GM18498 (cell line): ENCODE results near the gene FITM2.
"Not testable (repeated sequence)": the region's sequence is repeated elsewhere in the genome, so short reads cannot be mapped to it uniquely, and the experiment has no call there.

ENCODE experiments used
- ATAC-seq: cut with Tn5 transposase; IDR thresholded peaks from one replicate; pipeline ENCODE4 v1.9.1; 2021; ENCODE audit warnings: mild to moderate bottlenecking, moderate library complexity; ENCODE audit not compliant: unreplicated experiment

The FITM2 gene

GRCh38 chr20:44310664-44311639 lies at the start of gene FITM2:
Gene FITM2, minus strand, starts transcription at chr20:44311202. Its CDS starts 54 bp downstream, at chr20:44311148.
- ATAC-seq = peak; percentile 94

GRCh38 chr20:44360221-44360620 lies 49.2 kb upstream of the FITM2 start:
- no peak for ATAC-seq

GRCh38 chr20:44358776-44359175 lies 47.8 kb upstream of the FITM2 start:
- no peak for ATAC-seq

GRCh38 chr20:44357555-44358125 lies 46.6 kb upstream of the FITM2 start:
- ATAC-seq = no peak

- ATAC-seq = no peak
These were observed 46.0 kb upstream of the FITM2 start for GRCh38 chr20:44357020-44357419.

- no peak for ATAC-seq
These were observed 45.3 kb upstream of the FITM2 start for GRCh38 chr20:44356353-44356723.

- no peak for ATAC-seq
These were observed 44.7 kb upstream of the FITM2 start, which contains the start of gene HNF4A for GRCh38 chr20:44355498-44356352. Gene HNF4A, plus strand, starts transcription at chr20:44355699. Its CDS starts 106 bp downstream, at chr20:44355805.

- ATAC-seq = no peak
These were observed 44.0 kb upstream of the FITM2 start for GRCh38 chr20:44354979-44355497.

- ATAC-seq = no peak
These were observed 39.6 kb upstream of the FITM2 start for GRCh38 chr20:44350567-44350966.

GRCh38 chr20:44349349-44349748 lies 38.3 kb upstream of the FITM2 start:
- no peak for ATAC-seq

- no peak for ATAC-seq
These were observed 37.2 kb upstream of the FITM2 start for GRCh38 chr20:44348168-44348659.

- not testable (repeated sequence) for ATAC-seq
These were observed 34.9 kb upstream of the FITM2 start for GRCh38 chr20:44345941-44346340.

- ATAC-seq = no peak
These were observed 34.1 kb upstream of the FITM2 start for GRCh38 chr20:44345147-44345546.

- ATAC-seq = no peak
These were observed 33.7 kb upstream of the FITM2 start for GRCh38 chr20:44344723-44345122.

GRCh38 chr20:44343162-44343675 lies 32.2 kb upstream of the FITM2 start:
- ATAC-seq = no peak

GRCh38 chr20:44342248-44342647 lies 31.2 kb upstream of the FITM2 start:
- no peak for ATAC-seq

GRCh38 chr20:44336725-44337380 lies 25.9 kb upstream of the FITM2 start, which contains the start of gene R3HDML:
Gene R3HDML, plus strand, starts transcription at chr20:44337043. Its CDS starts 115 bp downstream, at chr20:44337158.
- ATAC-seq = no peak

- no peak for ATAC-seq
These were observed 25.1 kb upstream of the FITM2 start for GRCh38 chr20:44336086-44336485.

- ATAC-seq = no peak
These were observed 24.7 kb upstream of the FITM2 start for GRCh38 chr20:44335675-44336074.

GRCh38 chr20:44334709-44335108 lies 23.7 kb upstream of the FITM2 start:
- ATAC-seq = no peak
